Kidney (tissue), 14 donors: ENCODE results near the gene B3GLCT. TPM values are rescaled to one million over a fixed set of nuclear protein-coding genes. Genes with fewer than 3 reads are reported as not detected.

Experiments used
- DNase-seq, 5 donors: peaks; one replicate each; pipeline ENCODE4 v3.0.0-alpha.2; 2013 to 2020
- FAIRE-seq: peaks from 2 replicates; lab custom pipeline; 2012; peaks lifted over from hg19 to GRCh38; lab: Jason Lieb, UNC
- H3K27ac ChIP-seq, 2 donors: one replicate each; pipeline ENCODE4 v1.7.0; 2013; ENCODE audit warnings: low read depth in 2 of 2, low read length in 2 of 2, inconsistent platforms in 1 of 2
- H3K27me3 ChIP-seq: one replicate; pipeline ENCODE4 v1.7.1; 2013; ENCODE audit warnings: low read length, inconsistent platforms; ENCODE audit not compliant: control insufficient read depth, insufficient read depth
- H3K36me3 ChIP-seq, 3 donors: one replicate each; pipeline versions ENCODE4 v1.7.0 to v1.7.1; 2013; ENCODE audit warnings: low read length in 3 of 3, control low read depth in 1 of 3, inconsistent platforms in 1 of 3; ENCODE audit not compliant: insufficient read depth in 3 of 3, control insufficient read depth in 2 of 3
- H3K4me1 ChIP-seq, 3 donors: one replicate each; pipeline versions ENCODE4 v1.7.0 to v1.7.1; 2013; ENCODE audit warnings: low read length in 3 of 3, inconsistent platforms in 1 of 3, low read depth in 1 of 3; ENCODE audit not compliant: control insufficient read depth in 2 of 3, insufficient read depth in 2 of 3
- H3K4me3 ChIP-seq, 3 donors: one replicate each; pipeline versions ENCODE4 v1.7.0 to v1.8.1; 2013; ENCODE audit warnings: low read length in 3 of 3, control low read depth in 1 of 3, inconsistent platforms in 1 of 3
- H3K9ac ChIP-seq, 3 donors: one replicate each; pipeline versions ENCODE4 v1.7.0 to v1.7.1; 2013; ENCODE audit warnings: low read length in 3 of 3, control low read depth in 1 of 3, inconsistent platforms in 1 of 3
- H3K9me3 ChIP-seq, 3 donors: one replicate each; pipeline versions ENCODE4 v1.7.0 to v1.7.1; 2013; ENCODE audit warnings: low read length in 3 of 3, control low read depth in 1 of 3, inconsistent platforms in 1 of 3; ENCODE audit not compliant: control insufficient read depth in 2 of 3, insufficient read depth in 1 of 3
- intact Hi-C: fragments of 100-400 bp; cut with DNase I; formaldehyde crosslinking; loops from one replicate; pipeline ENCODE4 v1.11.1; 2022
- polyA plus RNA-seq: library from polyadenylated mRNA; stranded (reverse); fragments of 350-450 nt; fragmentation: Illumina TruSeq; extraction: RNeasy Lipid Tissue Mini Kit (QIAGEN cat#74804); gene quantifications from one replicate; pipeline ENCODE4 v1.2.3, GENCODE V29; 2014; ENCODE audit warnings: low read depth, low replicate concordance; ENCODE audit not compliant: insufficient read depth
- total RNA-seq: library from RNA; stranded (reverse); fragmentation: NEBNext Ultra II Directional; extraction: Animal tissue kit (Norgen Biotek cat#: 25700); gene quantifications from one replicate; pipeline ENCODE4 v1.2.1, GENCODE V29; 2021
- TF ChIP-seq, protein P1 (sequence below): IDR thresholded peaks from 3 replicates; pipeline ENCODE4 v1.5.1; 2012; ENCODE audit warnings: mild to moderate bottlenecking, moderate library complexity, borderline replicate concordance; ENCODE audit not compliant: insufficient read depth; ENCODE audit errors: extremely low read depth
- donor health status: control.
- donor health status: control.
- donor health status: control.
- donor health status: control.
- donor health status: control.
- donor health status: DM: yes; HTN: yes; CAD: no.
- donor health status: Normal renal cell carcinoma (clear cell type).

The B3GLCT gene
- total and polyA plus RNA-seq, 2 donors from 2014 or later = 5.9 to 7.7 TPM

- Histone ChIP-seq H3K9me3 (no peaks in the 10 kb centered on the region), H3K27ac (peak overlapping the region; percentile 82 to 93), H3K36me3 (no peaks in the 10 kb centered on the region), H3K27me3 (no peaks in the 10 kb centered on the region), H3K4me3 (peak overlapping the region; percentile 73 to 75 (median 74)), H3K4me1 (peaks cover 0 to 9% (median 0%) of the 10 kb centered on the region in 3 donors), H3K9ac (peak overlapping the region; percentile 1 to 67 (median 56))
- TF ChIP-seq, protein P1, sequence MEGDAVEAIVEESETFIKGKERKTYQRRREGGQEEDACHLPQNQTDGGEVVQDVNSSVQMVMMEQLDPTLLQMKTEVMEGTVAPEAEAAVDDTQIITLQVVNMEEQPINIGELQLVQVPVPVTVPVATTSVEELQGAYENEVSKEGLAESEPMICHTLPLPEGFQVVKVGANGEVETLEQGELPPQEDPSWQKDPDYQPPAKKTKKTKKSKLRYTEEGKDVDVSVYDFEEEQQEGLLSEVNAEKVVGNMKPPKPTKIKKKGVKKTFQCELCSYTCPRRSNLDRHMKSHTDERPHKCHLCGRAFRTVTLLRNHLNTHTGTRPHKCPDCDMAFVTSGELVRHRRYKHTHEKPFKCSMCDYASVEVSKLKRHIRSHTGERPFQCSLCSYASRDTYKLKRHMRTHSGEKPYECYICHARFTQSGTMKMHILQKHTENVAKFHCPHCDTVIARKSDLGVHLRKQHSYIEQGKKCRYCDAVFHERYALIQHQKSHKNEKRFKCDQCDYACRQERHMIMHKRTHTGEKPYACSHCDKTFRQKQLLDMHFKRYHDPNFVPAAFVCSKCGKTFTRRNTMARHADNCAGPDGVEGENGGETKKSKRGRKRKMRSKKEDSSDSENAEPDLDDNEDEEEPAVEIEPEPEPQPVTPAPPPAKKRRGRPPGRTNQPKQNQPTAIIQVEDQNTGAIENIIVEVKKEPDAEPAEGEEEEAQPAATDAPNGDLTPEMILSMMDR = no peak
- DNase-seq (peak; percentile 71 to 89 (median 78)), FAIRE-seq (no peak)
- intact Hi-C loops = no loop called here
Observed at GRCh38 chr13:31200637-31200971, 829 bp downstream of the B3GLCT start.

GRCh38 chr13:31201341-31202031 is 1.7 kb downstream of the B3GLCT start:
- peaks cover 0 to 9% (median 0%) of the 10 kb centered on the region in 3 donors for H3K4me1 ChIP-seq
- peak overlapping the region; percentile 73 to 75 (median 74) for H3K4me3 ChIP-seq
- TF ChIP-seq, protein P1 = no peak
- H3K9ac ChIP-seq = peak overlapping the region; percentile 1 to 67 (median 56)
- H3K27ac ChIP-seq = peak overlapping the region; percentile 82 to 93
- DNase-seq (peak in 1 of 5 donors; percentile 47), FAIRE-seq (no peak)
- H3K36me3 ChIP-seq = no peaks in the 10 kb centered on the region
- no peaks in the 10 kb centered on the region for H3K27me3 ChIP-seq
- intact Hi-C loops = no loop called here
- no peaks in the 10 kb centered on the region for H3K9me3 ChIP-seq

DNA sequence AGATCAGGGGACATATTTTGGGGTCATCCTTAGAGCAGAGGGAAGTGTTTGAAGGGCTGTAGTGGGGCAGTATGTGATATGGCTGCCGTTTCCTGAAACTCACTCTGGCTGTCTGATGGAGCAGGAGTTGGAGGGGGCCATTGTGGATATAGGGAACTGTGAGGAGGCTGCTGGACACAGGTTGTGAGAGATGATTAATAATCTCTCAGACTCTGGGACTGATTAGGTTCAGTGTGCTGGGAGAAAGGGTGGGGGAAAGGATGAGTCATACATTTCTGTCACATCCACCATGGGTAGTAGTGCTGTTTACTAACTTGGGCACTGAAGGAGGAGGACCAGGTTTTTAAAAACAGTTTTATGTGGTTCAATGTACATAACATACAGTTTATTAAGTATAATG is 4.8 kb downstream of the B3GLCT start:
- intact Hi-C loops = no loop called here
- Histone ChIP-seq H3K27ac (no peak overlapping the region), H3K4me3 (no peak overlapping the region), H3K36me3 (no peaks in the 10 kb centered on the region), H3K4me1 (peaks cover 0 to 12% (median 7%) of the 10 kb centered on the region in 3 donors), H3K9ac (no peak overlapping the region), H3K27me3 (no peaks in the 10 kb centered on the region), H3K9me3 (no peaks in the 10 kb centered on the region)
- FAIRE-seq (no peak), DNase-seq (no peak)
- TF ChIP-seq, protein P1 = no peak
